GM19438 (cell line): ENCODE results near the gene PPT1.

Source experiments
- ATAC-seq: cut with Tn5 transposase; IDR thresholded peaks from one replicate; pipeline ENCODE4 v1.9.1; 2021; ENCODE audit warnings: low read depth; ENCODE audit not compliant: unreplicated experiment

PPT1 gene

DNA sequence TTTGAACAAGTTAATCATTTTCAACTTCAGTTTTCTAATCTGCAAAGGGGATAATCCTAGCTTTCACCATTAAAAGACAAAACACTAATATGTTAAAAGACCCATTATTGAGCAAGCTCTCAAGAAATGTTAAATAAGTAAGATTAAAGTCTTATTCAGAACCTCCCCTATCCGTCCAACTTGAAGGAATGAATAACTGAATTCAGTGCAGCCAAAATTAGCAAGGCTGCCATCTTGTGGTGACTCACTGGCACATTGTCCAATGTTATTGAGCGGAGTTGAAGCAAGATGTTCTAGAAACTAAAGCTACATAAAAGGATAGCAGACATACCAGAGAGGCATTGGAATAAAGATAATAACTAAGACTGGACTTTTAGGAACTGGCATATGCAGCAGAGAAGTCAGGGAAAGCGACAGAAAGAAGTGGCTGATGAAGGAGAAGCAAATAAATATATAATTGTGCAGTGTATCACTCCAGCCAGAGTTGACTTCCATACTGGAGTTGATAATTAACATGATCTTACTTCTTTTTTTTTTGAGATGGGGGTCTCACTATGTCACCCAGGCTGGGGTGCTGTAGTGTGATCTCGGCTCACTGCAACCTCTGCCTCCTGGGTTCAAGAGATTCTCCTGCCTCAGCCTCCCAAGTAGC lies 64.7 kb downstream of the PPT1 start:
- no peak for ATAC-seq

DNA sequence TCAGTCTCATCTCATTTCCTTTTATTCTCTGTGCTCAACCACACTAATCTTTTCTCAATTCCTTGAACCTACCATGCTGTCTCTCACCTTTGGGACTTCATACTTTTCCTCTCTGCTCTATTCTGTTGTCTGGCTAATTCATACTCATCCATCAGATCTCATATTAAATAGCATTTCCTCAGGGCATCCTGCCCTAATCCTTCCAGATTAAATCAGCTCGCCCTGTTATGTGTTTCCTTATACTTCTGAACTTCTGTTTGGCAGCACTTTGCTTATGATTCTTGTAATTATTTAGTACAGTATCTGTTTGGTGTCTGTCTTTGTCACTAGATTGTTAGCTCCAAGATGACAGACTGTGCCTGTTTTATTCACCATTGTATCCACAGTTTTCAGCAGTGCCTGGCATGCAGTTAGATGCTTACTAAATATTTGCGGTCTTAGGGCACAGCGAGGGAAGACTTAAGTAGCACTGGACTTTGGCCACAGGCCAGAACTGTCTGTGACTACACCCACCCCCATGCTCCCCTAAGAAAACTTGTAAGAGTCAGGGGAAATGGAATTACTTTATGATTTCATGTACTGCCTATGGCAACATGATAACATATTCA lies 66.4 kb downstream of the PPT1 start:
- no peak for ATAC-seq

DNA sequence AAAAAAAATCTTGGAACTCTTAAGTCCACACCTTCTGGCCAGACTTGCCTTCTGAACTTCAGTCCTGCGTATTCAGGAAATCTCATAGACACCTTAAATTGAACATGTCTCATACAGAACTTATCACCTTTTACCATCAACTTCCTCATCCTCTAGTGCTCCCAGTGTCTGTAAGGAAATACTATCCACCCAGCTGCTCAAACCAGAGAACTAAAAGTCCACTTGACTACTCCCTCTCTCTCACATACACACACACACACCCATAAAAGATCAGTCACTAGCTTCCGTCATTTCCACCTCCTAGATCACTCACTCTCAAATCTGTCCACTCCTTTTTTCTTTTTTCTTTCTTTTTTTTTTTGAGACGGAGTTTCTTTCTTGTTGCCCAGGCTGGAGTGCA lies 67.4 kb downstream of the PPT1 start:
- ATAC-seq = no peak

DNA sequence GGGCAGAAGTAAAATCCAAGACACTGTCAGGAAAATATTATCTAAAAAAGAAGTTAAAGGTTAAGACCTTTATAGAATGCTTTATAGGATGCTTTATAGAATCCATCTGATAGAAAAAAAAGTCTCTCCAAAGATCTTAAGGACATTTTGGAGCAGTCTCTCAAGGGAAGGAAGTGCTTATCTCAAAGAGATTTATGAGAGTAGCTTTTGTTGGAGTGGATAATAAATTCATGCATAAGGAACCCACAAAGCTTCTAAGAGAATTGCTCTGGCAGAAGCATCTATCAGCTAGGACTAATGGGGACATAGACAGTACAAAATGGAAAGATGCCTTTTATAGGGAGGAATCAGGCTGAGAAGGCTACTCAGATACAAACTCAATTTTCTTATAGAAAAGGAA lies 69.4 kb downstream of the PPT1 start:
- no peak for ATAC-seq

DNA sequence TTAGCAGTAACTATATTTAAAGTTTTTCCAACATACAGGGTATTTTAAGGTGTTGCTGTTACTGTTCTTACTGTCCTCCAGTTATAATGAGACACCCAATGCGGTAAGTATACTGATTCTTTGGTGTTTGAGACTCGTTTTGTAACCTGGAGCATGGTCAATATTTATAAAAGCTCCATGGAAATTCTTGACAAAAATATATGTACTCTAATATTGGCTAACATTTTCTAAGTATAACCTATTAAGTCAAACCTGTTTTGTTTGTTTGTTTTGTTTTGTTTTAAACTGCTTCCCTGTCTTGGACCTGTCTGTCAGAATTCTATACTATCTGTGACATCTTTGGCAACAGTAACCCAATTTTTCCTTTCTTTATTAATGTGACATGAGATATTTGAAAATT lies 72.4 kb downstream of the PPT1 start:
- no peak for ATAC-seq

DNA sequence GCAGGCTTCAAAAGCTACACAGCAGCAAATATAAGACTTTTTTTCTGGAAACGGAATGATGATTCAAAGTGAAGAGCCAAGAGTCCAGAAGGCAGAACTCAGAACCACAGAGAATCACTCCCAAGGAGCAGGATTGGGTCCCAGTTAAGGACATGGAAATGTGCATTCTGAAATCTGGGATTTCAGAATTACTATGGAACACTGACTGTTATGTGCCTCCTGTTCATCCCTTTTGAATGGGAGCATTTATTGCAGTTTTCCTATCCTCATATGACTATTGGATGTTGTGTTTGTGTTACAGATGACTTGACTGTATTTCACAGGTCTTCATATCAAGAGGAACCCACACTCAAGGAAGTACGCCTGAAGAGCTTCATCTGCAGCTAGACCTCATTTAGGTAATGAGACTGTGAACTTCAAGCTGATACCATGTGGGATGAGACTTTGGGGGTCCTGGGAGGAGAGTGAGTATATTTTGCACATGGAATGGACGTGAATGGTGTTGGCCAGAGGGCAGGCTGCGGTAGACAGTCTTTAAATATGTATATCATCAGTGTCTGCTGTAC lies 73.6 kb downstream of the PPT1 start:
- ATAC-seq = no peak
